Hepatocyte (in vitro differentiated cells): ENCODE results near the gene SLC30A9. TPM values are rescaled to one million over a fixed set of nuclear protein-coding genes. Genes with fewer than 3 reads are reported as not detected.

Experiments used
- DNase-seq: peaks from one replicate; pipeline ENCODE4 v3.0.0-alpha.2; 2016; ENCODE audit warnings: low spot score
- H2AFZ ChIP-seq: fragments of 200-600 bp; sonication (generic); 2 replicates; pipeline ENCODE4 v1.6.0; 2016; ENCODE audit warnings: antibody characterized with exemption, mild to moderate bottlenecking
- H3K27ac ChIP-seq: fragments of 200-600 bp; sonication (generic); 2 replicates; pipeline ENCODE4 v1.5.1; 2016; ENCODE audit warnings: mild to moderate bottlenecking
- H3K27me3 ChIP-seq: fragments of 200-600 bp; sonication (generic); 2 replicates; pipeline ENCODE4 v1.6.1; 2016
- H3K36me3 ChIP-seq: fragments of 200-600 bp; sonication (generic); replicated peaks from 2 replicates; pipeline ENCODE4 v1.5.1; 2016; ENCODE audit warnings: low read depth; ENCODE audit not compliant: insufficient read depth
- H3K4me1 ChIP-seq: fragments of 200-600 bp; sonication (generic); 2 replicates; pipeline ENCODE4 v1.5.1; 2016; ENCODE audit warnings: mild to moderate bottlenecking, moderate library complexity; ENCODE audit not compliant: insufficient read depth
- H3K4me2 ChIP-seq: fragments of 200-600 bp; sonication (generic); 2 replicates; pipeline ENCODE4 v1.6.0; 2016
- H3K4me3 ChIP-seq: fragments of 200-600 bp; sonication (generic); 2 replicates; pipeline ENCODE4 v1.5.1; 2016; ENCODE audit warnings: mild to moderate bottlenecking
- H3K79me2 ChIP-seq: fragments of 200-600 bp; sonication (generic); 2 replicates; pipeline ENCODE4 v1.6.0; 2017; ENCODE audit warnings: mild to moderate bottlenecking
- H3K9me2 ChIP-seq: fragments of 200-600 bp; sonication (generic); replicated peaks from 2 replicates; pipeline ENCODE4 v1.6.0; 2017; ENCODE audit warnings: mild to moderate bottlenecking; ENCODE audit not compliant: insufficient read depth
- H3K9me3 ChIP-seq: fragments of 200-600 bp; sonication (generic); 2 replicates; pipeline ENCODE4 v1.5.1; 2016; ENCODE audit warnings: low read depth, mild to moderate bottlenecking
- H4K20me1 ChIP-seq: fragments of 200-600 bp; sonication (generic); 2 replicates; pipeline ENCODE4 v1.6.0; 2016; ENCODE audit warnings: mild to moderate bottlenecking; ENCODE audit not compliant: insufficient read depth, poor library complexity, severe bottlenecking
- EZH2 ChIP-seq: fragments of 200-600 bp; sonication (generic); IDR thresholded peaks from 2 replicates; pipeline ENCODE4 v1.6.1; 2016; ENCODE audit warnings: antibody characterized with exemption, mild to moderate bottlenecking, borderline replicate concordance
- EZH2phosphoT487 ChIP-seq: fragments of 200-600 bp; sonication (generic); IDR thresholded peaks from one replicate; pipeline ENCODE4 v1.6.1; 2018; ENCODE audit warnings: antibody characterized with exemption, mild to moderate bottlenecking, low read depth, moderate library complexity; ENCODE audit not compliant: unreplicated experiment, severe bottlenecking
- WGBS: methylation state at CpG from one replicate; pipeline ENCODE4 v1.1.6; 2016; ENCODE audit warnings: low lambda C conversion rate; ENCODE audit errors: missing lambda C conversion rate; 5-methylcytosine and 5-hydroxymethylcytosine counted together
- polyA plus RNA-seq: library from polyadenylated mRNA; unstranded; fragments of >200 nt; fragmentation: Nextera tagmentation; extraction: Ambion mirVana; gene quantifications from 2 replicates; pipeline ENCODE4 v1.2.1, GENCODE V29; 2016
- total RNA-seq: library from RNA; depleted of rRNA; stranded (reverse); fragments of >200 nt; gene quantifications from 2 replicates; pipeline ENCODE4 v1.2.3, GENCODE V29; 2014
- TF ChIP-seq, protein P1 (sequence below): fragments of 200-600 bp; sonication (generic); IDR thresholded peaks from 2 replicates; pipeline ENCODE4 v1.5.1; 2016; ENCODE audit warnings: antibody characterized with exemption, mild to moderate bottlenecking; ENCODE audit not compliant: poor library complexity

Gene SLC30A9
- total and polyA plus RNA-seq, 2 experiments from 2014 or later, result 41.3 to 50.9 TPM

DNA sequence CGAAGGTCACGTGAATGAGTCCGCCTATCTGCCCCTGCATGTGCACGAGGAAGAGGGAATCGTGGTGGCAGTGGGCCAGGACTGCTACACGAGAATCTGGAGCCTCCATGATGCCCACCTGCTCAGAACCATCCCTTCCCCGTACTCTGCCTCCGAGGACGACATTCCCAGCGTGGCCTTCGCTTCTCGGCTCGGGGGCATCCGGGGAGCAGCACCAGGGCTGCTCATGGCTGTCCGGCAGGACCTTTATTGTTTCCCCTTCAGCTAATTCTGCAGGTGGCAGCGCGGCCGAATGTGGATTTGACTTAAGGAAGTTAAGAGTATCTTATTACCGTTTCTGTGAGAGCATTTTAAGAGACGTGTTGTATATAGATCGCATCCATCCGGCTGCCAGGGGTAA is 7.6 kb upstream of the SLC30A9 start:
- Histone ChIP-seq H3K27me3 (no peaks in the 10 kb centered on the region), H3K4me2 (no peak overlapping the region), H3K4me3 (no peak overlapping the region), H2AFZ (no peak overlapping the region), H3K9me2 (no peaks in the 10 kb centered on the region), H3K79me2 (no peaks in the 10 kb centered on the region), H3K36me3 (no peaks in the 10 kb centered on the region), H3K27ac (no peak overlapping the region), H4K20me1 (no peaks in the 10 kb centered on the region), H3K9me3 (no peaks in the 10 kb centered on the region), H3K4me1 (no peaks in the 10 kb centered on the region)
- WGBS, result 86% methylated on average over 22 of the region's 22 CpGs
- no peak for TF ChIP-seq EZH2
- TF ChIP-seq EZH2phosphoT487, result no peak
- TF ChIP-seq, protein P1, sequence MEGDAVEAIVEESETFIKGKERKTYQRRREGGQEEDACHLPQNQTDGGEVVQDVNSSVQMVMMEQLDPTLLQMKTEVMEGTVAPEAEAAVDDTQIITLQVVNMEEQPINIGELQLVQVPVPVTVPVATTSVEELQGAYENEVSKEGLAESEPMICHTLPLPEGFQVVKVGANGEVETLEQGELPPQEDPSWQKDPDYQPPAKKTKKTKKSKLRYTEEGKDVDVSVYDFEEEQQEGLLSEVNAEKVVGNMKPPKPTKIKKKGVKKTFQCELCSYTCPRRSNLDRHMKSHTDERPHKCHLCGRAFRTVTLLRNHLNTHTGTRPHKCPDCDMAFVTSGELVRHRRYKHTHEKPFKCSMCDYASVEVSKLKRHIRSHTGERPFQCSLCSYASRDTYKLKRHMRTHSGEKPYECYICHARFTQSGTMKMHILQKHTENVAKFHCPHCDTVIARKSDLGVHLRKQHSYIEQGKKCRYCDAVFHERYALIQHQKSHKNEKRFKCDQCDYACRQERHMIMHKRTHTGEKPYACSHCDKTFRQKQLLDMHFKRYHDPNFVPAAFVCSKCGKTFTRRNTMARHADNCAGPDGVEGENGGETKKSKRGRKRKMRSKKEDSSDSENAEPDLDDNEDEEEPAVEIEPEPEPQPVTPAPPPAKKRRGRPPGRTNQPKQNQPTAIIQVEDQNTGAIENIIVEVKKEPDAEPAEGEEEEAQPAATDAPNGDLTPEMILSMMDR, result no peak
- no peak for DNase-seq

DNA sequence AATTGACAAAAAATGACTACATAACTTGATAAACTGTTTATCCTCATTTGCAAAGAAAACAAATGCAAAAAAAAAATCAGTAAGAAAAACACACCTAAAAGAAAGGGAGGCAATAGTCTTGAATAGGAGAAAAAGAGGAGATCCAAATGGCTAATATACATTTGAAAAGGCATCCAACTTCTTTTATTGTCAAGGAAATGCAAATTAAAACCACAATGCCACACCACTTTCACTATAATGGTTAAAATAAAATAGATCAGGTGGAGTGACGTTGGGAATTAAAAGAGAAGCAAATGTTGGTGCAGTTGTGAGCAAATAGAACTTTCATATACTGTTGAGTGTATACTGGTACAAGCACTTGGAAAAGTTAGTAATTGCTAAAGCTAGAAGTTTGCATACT is 5.2 kb upstream of the SLC30A9 start:
- Histone ChIP-seq H3K9me2 (no peaks in the 10 kb centered on the region), H3K27me3 (no peaks in the 10 kb centered on the region), H3K79me2 (peaks cover 9% of the 10 kb centered on the region), H4K20me1 (no peaks in the 10 kb centered on the region), H3K4me3 (no peak overlapping the region), H3K27ac (no peak overlapping the region), H3K9me3 (no peaks in the 10 kb centered on the region), H2AFZ (no peak overlapping the region), H3K4me1 (no peaks in the 10 kb centered on the region), H3K36me3 (no peaks in the 10 kb centered on the region), H3K4me2 (no peak overlapping the region)
- 47% methylated on average over 1 of the region's 1 CpG for WGBS
- no peak for DNase-seq
- TF ChIP-seq, protein P1, result no peak
- TF ChIP-seq EZH2 (no peak), EZH2phosphoT487 (no peak)

DNA sequence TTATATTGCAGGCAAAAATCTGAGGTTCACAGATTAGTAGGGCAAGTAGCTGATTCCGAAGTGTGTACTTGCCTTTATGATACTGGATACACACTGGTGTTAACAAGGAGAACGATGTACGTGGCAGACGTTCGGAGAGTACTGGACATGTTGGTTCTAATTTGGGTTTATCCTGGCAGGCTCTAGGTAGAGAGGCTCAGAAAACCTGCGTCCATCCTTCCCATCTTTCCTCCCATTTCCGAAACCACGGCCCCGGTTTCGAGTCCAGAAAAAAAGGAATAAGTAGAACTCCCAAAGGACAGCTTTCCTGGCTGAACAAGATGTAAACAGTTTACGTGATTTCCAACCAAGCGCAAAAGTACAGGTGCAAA is 351 bp upstream of the SLC30A9 start:
- Histone ChIP-seq H3K4me3 (peak overlapping the region; percentile 84), H3K27me3 (no peaks in the 10 kb centered on the region), H2AFZ (peak overlapping the region; percentile 94), H3K4me2 (peak overlapping the region; percentile 78), H3K9me2 (no peaks in the 10 kb centered on the region), H3K4me1 (peaks cover 14% of the 10 kb centered on the region), H3K36me3 (no peaks in the 10 kb centered on the region), H3K79me2 (peaks cover 53% of the 10 kb centered on the region), H3K9me3 (no peaks in the 10 kb centered on the region), H3K27ac (peak overlapping the region; percentile 95), H4K20me1 (peaks cover 11% of the 10 kb centered on the region)
- DNase-seq, result no peak
- TF ChIP-seq EZH2, result no peak
- TF ChIP-seq, protein P1, result no peak
- no peak for TF ChIP-seq EZH2phosphoT487
- WGBS, result 2% methylated on average over 12 of the region's 12 CpGs
